Keratinocyte (primary cell): ENCODE results near the gene ZBTB1. TPM values are rescaled to one million over a fixed set of nuclear protein-coding genes. Genes with fewer than 3 reads are reported as not detected.
A peak's percentile ranks its signal among the peaks of the same experiment; 100 is the strongest.

Source experiments
- DNase-seq: peaks from one replicate; pipeline ENCODE4 v3.0.0-alpha.2; 2011; ENCODE audit warnings: low read depth, missing footprints, low spot score
- FAIRE-seq: peaks from 2 replicates; lab custom pipeline; 2011; peaks lifted over from hg19 to GRCh38; lab: Jason Lieb, UNC
- H2AFZ ChIP-seq: 2 replicates; pipeline ENCODE4 v1.6.0; 2012; ENCODE audit warnings: low read length, control low read depth, inconsistent platforms; ENCODE audit not compliant: control insufficient read depth
- H3K27ac ChIP-seq: 2 replicates; pipeline ENCODE4 v1.5.1; 2011; ENCODE audit warnings: low read length; ENCODE audit not compliant: control insufficient read depth, insufficient read depth
- H3K27me3 ChIP-seq: 3 replicates; pipeline ENCODE4 v1.6.0; 2011; ENCODE audit warnings: low read length; ENCODE audit not compliant: control insufficient read depth, insufficient read depth; ENCODE audit errors: extremely low read depth
- H3K36me3 ChIP-seq, 2 experiments: 2 replicates in 1 of 2; 3 replicates in 1 of 2; pipeline ENCODE4 v1.5.1; 2011; ENCODE audit warnings: low read length in 2 of 2, mild to moderate bottlenecking in 1 of 2; ENCODE audit not compliant: control insufficient read depth in 2 of 2, insufficient read depth in 2 of 2; ENCODE audit errors: extremely low read depth in 1 of 2
- H3K4me1 ChIP-seq: 3 replicates; pipeline ENCODE4 v1.5.1; 2011; ENCODE audit warnings: low read length; ENCODE audit not compliant: control insufficient read depth, insufficient read depth; ENCODE audit errors: extremely low read depth
- H3K4me2 ChIP-seq: 3 replicates; pipeline ENCODE4 v1.6.0; 2011; ENCODE audit warnings: low read depth, low read length; ENCODE audit not compliant: control insufficient read depth, insufficient read depth; ENCODE audit errors: extremely low read depth
- H3K4me3 ChIP-seq, 3 experiments: fragments of 200-600 bp in 1 of 3; sonication (generic) in 1 of 3; 2 replicates in 2 of 3; 3 replicates in 1 of 3; pipeline ENCODE4 v1.5.1; 2011 to 2016; ENCODE audit warnings: low read length in 3 of 3, mild to moderate bottlenecking in 3 of 3, control low read depth in 2 of 3, inconsistent platforms in 1 of 3, low read depth in 1 of 3, mixed read lengths in 1 of 3, mixed run types in 1 of 3, moderate library complexity in 1 of 3; ENCODE audit not compliant: control insufficient read depth in 2 of 3, insufficient read depth in 2 of 3; ENCODE audit errors: extremely low read depth in 1 of 3
- H3K79me2 ChIP-seq: 2 replicates; pipeline ENCODE4 v1.6.0; 2012; ENCODE audit warnings: low read length; ENCODE audit not compliant: control insufficient read depth, insufficient read depth
- H3K9ac ChIP-seq: 3 replicates; pipeline ENCODE4 v1.6.0; 2011; ENCODE audit warnings: low read length; ENCODE audit not compliant: control insufficient read depth, insufficient read depth; ENCODE audit errors: extremely low read depth
- H3K9me1 ChIP-seq: 3 replicates; pipeline ENCODE4 v1.6.0; 2011; ENCODE audit warnings: low read length; ENCODE audit not compliant: control insufficient read depth, insufficient read depth; ENCODE audit errors: extremely low read depth
- H3K9me3 ChIP-seq: 2 replicates; pipeline ENCODE4 v1.5.1; 2012; ENCODE audit warnings: low read depth, low read length; ENCODE audit not compliant: control insufficient read depth
- H4K20me1 ChIP-seq: 3 replicates; pipeline ENCODE4 v1.6.0; 2011; ENCODE audit warnings: low read length; ENCODE audit not compliant: control insufficient read depth, insufficient read depth; ENCODE audit errors: extremely low read depth
- CTCF ChIP-seq, 3 experiments: IDR thresholded peaks in 1 of 3; conservative IDR thresholded peaks in 1 of 3; optimal IDR thresholded peaks in 1 of 3; 2 replicates in 2 of 3; 3 replicates in 1 of 3; pipeline versions ENCODE3 to v1.5.1; 2011; ENCODE audit warnings: low read length in 3 of 3, mild to moderate bottlenecking in 3 of 3, moderate library complexity in 2 of 3, control low read depth in 1 of 3, inconsistent platforms in 1 of 3; ENCODE audit not compliant: insufficient read depth in 2 of 3; ENCODE audit errors: extremely low read depth in 1 of 3
- EZH2 ChIP-seq: IDR thresholded peaks from one replicate; pipeline ENCODE4 v1.6.1; 2012; ENCODE audit warnings: inconsistent platforms, mild to moderate bottlenecking, low read length, moderate library complexity
- dilution Hi-C: fragments of 300-500 bp; cut with MboI; formaldehyde crosslinking; loops from one replicate; pipeline ENCODE4 v1.7.0; 2020; ENCODE audit warnings: low sequenced_read_pairs; ENCODE audit not compliant: extremely low pct_ligation_motif_present
- polyA plus RNA-seq, 5 experiments: library from polyadenylated mRNA; depleted of rRNA in 3 of 5; stranded (reverse) in 3 of 5; stranded (forward) in 1 of 5; unstranded in 1 of 5; fragments of >200 nt; gene quantifications; 1 replicate in 1 of 5; 2 replicates in 3 of 5; 3 replicates in 1 of 5; pipeline versions ENCODE4 v1.2.1 to v1.2.3, GENCODE V29; 2011 to 2012; ENCODE audit warnings: missing spikeins in 2 of 5, low read depth in 1 of 5, low replicate concordance in 1 of 5

The ZBTB1 gene
- polyA plus RNA-seq, 1 donor (not counting 4 experiments of a cell fraction or from before 2014, with no cell fraction given): 40.7 TPM

GRCh38 chr14:64549016-64549415, 44.4 kb downstream of the ZBTB1 start:
- no peaks in the 10 kb centered on the region for H3K27me3 ChIP-seq
- no peaks in the 10 kb centered on the region for H3K79me2 ChIP-seq
- H3K27ac ChIP-seq: no peak overlapping the region
- FAIRE-seq (no peak), DNase-seq (no peak)
- H3K4me3 ChIP-seq: no peak overlapping the region
- H3K4me1 ChIP-seq: peaks cover 20% of the 10 kb centered on the region
- H2AFZ ChIP-seq: no peak overlapping the region
- H3K4me2 ChIP-seq: peak overlapping the region; percentile 79
- dilution Hi-C loops: no loop called here
- no peak for TF ChIP-seq CTCF (optimal IDR thresholded peaks at IDR 0.05 in 1 of 3, IDR thresholded peaks at IDR 0.05 in 1 of 3, conservative IDR thresholded peaks at IDR 0.05 in 1 of 3; ENCODE audit: extremely low read depth in 1 of 3, insufficient read depth in 2 of 3, low read length in 3 of 3)
- TF ChIP-seq EZH2: no peak
- H4K20me1 ChIP-seq: no peaks in the 10 kb centered on the region
- no peaks in the 10 kb centered on the region for H3K9me3 ChIP-seq
- no peaks in the 10 kb centered on the region for H3K36me3 ChIP-seq
- no peaks in the 10 kb centered on the region for H3K9me1 ChIP-seq
- no peak overlapping the region for H3K9ac ChIP-seq

- H3K4me3 ChIP-seq: peak within 1 kb of the TSS; percentile 22 to 46 (median 44)
- no peak for DNase-seq
- H3K9ac ChIP-seq: peak within 1 kb of the TSS; percentile 50
- H3K36me3 ChIP-seq: no peaks in the 10 kb centered on the region
- no peaks in the 10 kb centered on the region for H3K9me3 ChIP-seq
- H3K27me3 ChIP-seq: no peaks in the 10 kb centered on the region
- H4K20me1 ChIP-seq: no peaks in the 10 kb centered on the region
- peak within 1 kb of the TSS; percentile 90 for H2AFZ ChIP-seq
- H3K4me1 ChIP-seq: peaks cover 20% of the 10 kb centered on the region
- H3K9me1 ChIP-seq: no peaks in the 10 kb centered on the region
- peak within 1 kb of the TSS; percentile 79 for H3K4me2 ChIP-seq
- H3K79me2 ChIP-seq: no peaks in the 10 kb centered on the region
- peak within 1 kb of the TSS; percentile 25 for H3K27ac ChIP-seq
- no peak for FAIRE-seq
- dilution Hi-C loops: no loop called here
- TF ChIP-seq EZH2 (no peak), CTCF (optimal IDR thresholded peaks at IDR 0.05 in 1 of 3, IDR thresholded peaks at IDR 0.05 in 1 of 3, conservative IDR thresholded peaks at IDR 0.05 in 1 of 3; ENCODE audit: extremely low read depth in 1 of 3, insufficient read depth in 2 of 3, low read length in 3 of 3) (no peak)
Measured at GRCh38 chr14:64549791-64550620, 45.4 kb downstream of the ZBTB1 start, which contains the start of gene PPP1R36. Gene PPP1R36, plus strand, starts transcription at chr14:64549961. Its CDS starts 37 bp downstream, at chr14:64549998.
